Measurements from ENCODE around the gene KHDRBS1. TPM values are rescaled to one million over a fixed set of nuclear protein-coding genes. Genes with fewer than 3 reads are reported as not detected.
"Not testable (repeated sequence)": the region's sequence is repeated elsewhere in the genome, so short reads cannot be mapped to it uniquely, and the experiment has no call there.

Gene KHDRBS1
- total and polyA plus RNA-seq, 2 donors (not counting 1 experiment from before 2014, with no cell fraction given) = 35.7 to 101 TPM

- H3K4me3 ChIP-seq (ENCODE audit: control extremely low read depth in 1 of 5, extremely low read depth in 1 of 5, insufficient read depth in 1 of 5, low read depth in 2 of 5, low read length in 4 of 5) = no peak overlapping the region
- peaks cover 100% of the 10 kb centered on the region for H3K79me2 ChIP-seq (ENCODE audit: control insufficient read depth, insufficient read depth, low read length)
- ChIA-PET POLR2A (interaction anchor here (1.1 kb wide), 1 partner anchor 53 kb away, joined by 4 read pairs; the partner anchor contains the start of gene TMEM39B), CTCF (interaction anchor here (1.1 to 1.8 kb wide), 5 partner anchors 13 to 754 kb away, joined by 3 to 5 read pairs (median 4); no protein-coding TSS in a partner anchor)
- no peaks in the 10 kb centered on the region for H3K9me3 ChIP-seq (ENCODE audit: control extremely low read depth in 1 of 3, control insufficient read depth in 2 of 3, insufficient read depth in 1 of 3, low read length in 2 of 3)
- DNase-seq (no peak), ATAC-seq (ENCODE audit: low read depth) (no peak)
- H3K27me3 ChIP-seq (replicated peaks in 1 of 4; ENCODE audit: control extremely low read depth in 1 of 4, control insufficient read depth in 3 of 4, insufficient read depth in 4 of 4, low read length in 3 of 4) = no peaks in the 10 kb centered on the region
- no peaks in the 10 kb centered on the region for H3K9me3 Mint-ChIP-seq (ENCODE audit: insufficient read depth)
- H3K27ac ChIP-seq (ENCODE audit: low read length in 2 of 2) = peak overlapping the region in 1 of 2 donors; percentile 37
- TF ChIP-seq CTCF (IDR thresholded peaks at IDR 0.05) (no peak), EZH2 (IDR thresholded peaks at IDR 0.05; ENCODE audit: borderline replicate concordance, insufficient read depth, low read depth, low read length, poor library complexity, severe bottlenecking) (no peak)
- peaks cover 2 to 10% of the 10 kb centered on the region in 2 experiments for H3K36me3 ChIP-seq (replicated peaks in 1 of 2; ENCODE audit: control extremely low read depth in 1 of 2, control insufficient read depth in 1 of 2, extremely low read depth in 1 of 2, insufficient read depth in 2 of 2, low read length in 1 of 2)
- H3K4me3 Mint-ChIP-seq = peak overlapping the region; percentile 8
- intact Hi-C loops (cut with micrococcal nuclease) = no loop called here
- H3K27ac Mint-ChIP-seq = peak overlapping the region; percentile 68
- no peaks in the 10 kb centered on the region for H3K27me3 Mint-ChIP-seq
- peaks cover 48% of the 10 kb centered on the region for H3K4me1 Mint-ChIP-seq
- H3K4me2 ChIP-seq (replicated peaks; ENCODE audit: low read depth, low read length, poor library complexity, severe bottlenecking) = peak overlapping the region; percentile 28
- H4K20me1 ChIP-seq (ENCODE audit: control insufficient read depth, insufficient read depth, low read length, poor library complexity, severe bottlenecking) = peaks cover 66% of the 10 kb centered on the region
- peaks cover 42 to 43% of the 10 kb centered on the region in 2 donors for H3K4me1 ChIP-seq (ENCODE audit: control insufficient read depth in 2 of 2, insufficient read depth in 2 of 2, low read length in 2 of 2)
- 70% methylated on average over 3 of the region's 6 CpGs for WGBS (ENCODE audit: insufficient coverage)
- no peak overlapping the region for H3K9ac ChIP-seq (ENCODE audit: low read length)
- no peak overlapping the region for H2AFZ ChIP-seq (ENCODE audit: insufficient read depth, low read depth, low read length, poor library complexity, severe bottlenecking)
Observed at GRCh38 chr1:32020339-32020738, 6.7 kb downstream of the KHDRBS1 start.

- ATAC-seq (ENCODE audit: low read depth); H2AFZ ChIP-seq (ENCODE audit: insufficient read depth, low read depth, low read length, poor library complexity, severe bottlenecking); H3K9ac ChIP-seq (ENCODE audit: low read length); H3K27me3 Mint-ChIP-seq; intact Hi-C loops (cut with micrococcal nuclease); H3K4me3 ChIP-seq (ENCODE audit: control extremely low read depth in 1 of 5, extremely low read depth in 1 of 5, insufficient read depth in 1 of 5, low read depth in 2 of 5, low read length in 4 of 5); H3K9me3 Mint-ChIP-seq (ENCODE audit: insufficient read depth); H3K9me3 ChIP-seq (ENCODE audit: control extremely low read depth in 1 of 3, control insufficient read depth in 2 of 3, insufficient read depth in 1 of 3, low read length in 2 of 3); DNase-seq; H3K27me3 ChIP-seq (replicated peaks in 1 of 4; ENCODE audit: control extremely low read depth in 1 of 4, control insufficient read depth in 3 of 4, insufficient read depth in 4 of 4, low read length in 3 of 4): not testable (repeated sequence)
- H3K27ac Mint-ChIP-seq = peak overlapping the region; percentile 20
- H3K4me3 Mint-ChIP-seq = peak overlapping the region; percentile 23
- Histone ChIP-seq H3K4me2 (replicated peaks; ENCODE audit: low read depth, low read length, poor library complexity, severe bottlenecking) (peak overlapping the region; percentile 28), H3K36me3 (replicated peaks in 1 of 2; ENCODE audit: control extremely low read depth in 1 of 2, control insufficient read depth in 1 of 2, extremely low read depth in 1 of 2, insufficient read depth in 2 of 2, low read length in 1 of 2) (peaks cover 2 to 10% of the 10 kb centered on the region in 2 experiments), H3K27ac (ENCODE audit: low read length in 2 of 2) (peak overlapping the region in 1 of 2 donors; percentile 43), H4K20me1 (ENCODE audit: control insufficient read depth, insufficient read depth, low read length, poor library complexity, severe bottlenecking) (peaks cover 72% of the 10 kb centered on the region), H3K79me2 (ENCODE audit: control insufficient read depth, insufficient read depth, low read length) (peaks cover 100% of the 10 kb centered on the region), H3K4me1 (ENCODE audit: control insufficient read depth in 2 of 2, insufficient read depth in 2 of 2, low read length in 2 of 2) (peaks cover 32 to 37% of the 10 kb centered on the region in 2 donors)
- POLR2A ChIA-PET = interaction anchor here (1.1 kb wide), 1 partner anchor 51 kb away, joined by 4 read pairs; the partner anchor contains the start of gene TMEM39B
- WGBS (ENCODE audit: insufficient coverage) = 45% methylated on average over 6 of the region's 8 CpGs
- CTCF ChIA-PET = interaction anchor here (1.1 to 1.3 kb wide), 2 partner anchors 14 to 89 kb away, joined by 3 to 5 read pairs; no protein-coding TSS in a partner anchor
- peaks cover 47% of the 10 kb centered on the region for H3K4me1 Mint-ChIP-seq
Observed at GRCh38 chr1:32021574-32022018, 7.9 kb downstream of the KHDRBS1 start.

Data from B cell (primary cell).